Duodenal mucosa (tissue), 2 donors: Measurements from ENCODE around the gene TSPAN16.

Experiments
- H3K27ac ChIP-seq: one replicate; pipeline ENCODE4 v1.7.0; 2013; ENCODE audit warnings: low read depth, low read length
- H3K27me3 ChIP-seq, 2 donors: one replicate each; pipeline ENCODE4 v1.7.0; 2013; ENCODE audit warnings: low read length in 2 of 2, control low read depth in 1 of 2; ENCODE audit not compliant: insufficient read depth in 2 of 2, control insufficient read depth in 1 of 2
- H3K36me3 ChIP-seq, 2 donors: one replicate each; pipeline ENCODE4 v1.7.0; 2013; ENCODE audit warnings: low read length in 2 of 2, control low read depth in 1 of 2; ENCODE audit not compliant: insufficient read depth in 2 of 2, control insufficient read depth in 1 of 2
- H3K4me1 ChIP-seq, 2 donors: one replicate each; pipeline ENCODE4 v1.7.0; 2013; ENCODE audit warnings: low read length in 2 of 2, control low read depth in 1 of 2; ENCODE audit not compliant: insufficient read depth in 2 of 2, control insufficient read depth in 1 of 2
- H3K4me3 ChIP-seq, 2 donors: one replicate each; pipeline ENCODE4 v1.7.0; 2013; ENCODE audit warnings: low read length in 2 of 2, low read depth in 1 of 2
- H3K9ac ChIP-seq, 2 donors: one replicate each; pipeline ENCODE4 v1.7.0; 2013; ENCODE audit warnings: low read length in 2 of 2, low read depth in 1 of 2
- H3K9me3 ChIP-seq, 2 donors: one replicate each; pipeline ENCODE4 v1.7.0; 2013; ENCODE audit warnings: low read length in 2 of 2, control low read depth in 1 of 2; ENCODE audit not compliant: control insufficient read depth in 1 of 2

TSPAN16 gene

DNA sequence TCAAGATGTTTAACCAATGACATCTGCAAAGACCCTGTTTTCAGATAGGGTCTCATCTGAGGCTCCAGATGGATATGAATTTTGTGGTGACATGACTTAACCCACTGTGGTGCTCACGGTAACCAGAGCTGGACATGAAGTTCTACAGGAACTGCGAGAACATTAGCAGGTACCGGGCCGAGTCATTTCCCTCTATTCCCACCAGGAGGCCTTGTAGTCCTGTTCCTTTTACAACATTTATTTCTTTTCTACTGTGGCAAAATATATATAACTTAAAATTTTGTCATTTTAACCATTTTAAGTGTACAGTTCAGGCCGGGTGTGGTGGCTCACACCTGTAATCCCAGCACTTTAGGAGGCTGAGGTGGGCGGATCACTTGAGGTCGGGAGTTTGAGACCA lies 7.6 kb upstream of the TSPAN16 start:
- H3K27me3 ChIP-seq, result no peaks in the 10 kb centered on the region
- no peak overlapping the region for H3K9ac ChIP-seq
- H3K27ac ChIP-seq, result no peak overlapping the region
- H3K4me3 ChIP-seq, result no peak overlapping the region
- no peaks in the 10 kb centered on the region for H3K9me3 ChIP-seq
- H3K4me1 ChIP-seq, result peaks cover 0 to 2% of the 10 kb centered on the region in 2 donors
- H3K36me3 ChIP-seq, result no peaks in the 10 kb centered on the region

DNA sequence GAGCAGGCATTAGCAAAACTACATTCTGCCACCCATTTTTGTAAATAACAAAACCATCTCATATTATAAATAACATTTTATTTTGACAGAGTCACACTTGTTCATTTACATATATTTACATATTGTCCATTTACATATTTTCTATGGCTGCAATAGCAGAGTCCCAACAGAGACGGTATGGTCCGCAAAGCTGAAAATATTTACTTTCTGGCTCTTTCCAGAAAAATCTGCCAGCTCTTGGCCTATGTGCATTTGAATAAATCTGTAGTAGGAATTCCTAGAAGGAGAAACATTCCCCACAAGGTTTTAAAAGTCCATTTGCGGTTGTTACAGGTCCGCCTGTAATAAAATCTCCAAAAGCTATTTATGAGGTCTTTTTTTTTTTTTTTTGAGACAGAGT lies 5.7 kb upstream of the TSPAN16 start:
- no peaks in the 10 kb centered on the region for H3K36me3 ChIP-seq
- H3K9ac ChIP-seq, result no peak overlapping the region
- no peak overlapping the region for H3K27ac ChIP-seq
- peaks cover 0 to 10% of the 10 kb centered on the region in 2 donors for H3K4me1 ChIP-seq
- H3K9me3 ChIP-seq, result no peaks in the 10 kb centered on the region
- no peaks in the 10 kb centered on the region for H3K27me3 ChIP-seq
- H3K4me3 ChIP-seq, result no peak overlapping the region

- Histone ChIP-seq H3K4me3 (no peak overlapping the region), H3K36me3 (no peaks in the 10 kb centered on the region), H3K9ac (no peak overlapping the region), H3K27me3 (no peaks in the 10 kb centered on the region), H3K27ac (no peak overlapping the region), H3K9me3 (no peaks in the 10 kb centered on the region), H3K4me1 (peaks cover 0 to 10% of the 10 kb centered on the region in 2 donors)
Measured at GRCh38 chr19:11291415-11291814, 4.5 kb upstream of the TSPAN16 start.

DNA sequence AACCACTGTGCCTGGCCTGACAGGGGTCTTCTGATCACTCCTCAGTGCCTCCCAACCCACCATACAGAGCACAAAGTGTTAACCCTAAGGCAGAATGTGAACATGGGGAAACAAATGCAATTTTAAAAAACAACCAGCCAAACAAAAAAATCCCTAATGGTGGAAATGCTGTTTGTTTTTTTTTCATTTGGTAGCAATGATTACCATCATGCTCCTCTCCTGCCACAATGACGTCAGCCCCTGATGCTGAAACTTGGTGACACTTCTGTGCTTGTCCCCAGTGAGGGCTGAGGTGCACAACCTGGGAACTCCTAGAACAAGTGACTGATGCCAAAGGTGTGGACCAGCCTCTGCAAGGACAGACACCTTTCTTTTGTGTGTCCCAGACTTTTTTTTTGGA lies 4.0 kb upstream of the TSPAN16 start:
- H3K27ac ChIP-seq, result no peak overlapping the region
- no peaks in the 10 kb centered on the region for H3K27me3 ChIP-seq
- H3K9me3 ChIP-seq, result no peaks in the 10 kb centered on the region
- H3K4me3 ChIP-seq, result no peak overlapping the region
- peaks cover 0 to 10% of the 10 kb centered on the region in 2 donors for H3K4me1 ChIP-seq
- no peaks in the 10 kb centered on the region for H3K36me3 ChIP-seq
- H3K9ac ChIP-seq, result no peak overlapping the region

- Histone ChIP-seq H3K4me3 (peak overlapping the region; percentile 31 to 48), H3K27me3 (no peaks in the 10 kb centered on the region), H3K36me3 (no peaks in the 10 kb centered on the region), H3K4me1 (peaks cover 0 to 10% of the 10 kb centered on the region in 2 donors), H3K27ac (no peak overlapping the region), H3K9ac (no peak overlapping the region), H3K9me3 (no peaks in the 10 kb centered on the region)
Measured at GRCh38 chr19:11293433-11294389, 2.2 kb upstream of the TSPAN16 start.

DNA sequence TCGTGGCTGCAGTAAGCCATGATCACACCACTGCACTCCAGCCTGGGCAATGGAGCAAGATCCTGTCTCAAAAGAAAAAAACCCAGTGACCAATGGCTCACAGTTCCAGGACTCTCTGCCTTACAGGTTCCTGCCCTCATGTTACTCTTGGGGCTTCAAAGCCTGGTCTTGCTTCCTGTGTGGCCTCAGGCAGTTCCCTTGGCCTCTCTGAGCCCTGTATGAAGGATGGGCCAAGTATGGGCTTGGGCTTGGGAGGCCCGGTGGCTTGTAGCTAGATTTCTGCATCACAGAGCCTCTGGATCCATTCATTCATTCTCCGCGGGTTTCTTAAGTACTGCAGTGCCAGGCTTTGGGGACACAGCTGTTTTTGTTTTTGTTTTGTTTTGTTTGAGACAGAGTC lies 780 bp upstream of the TSPAN16 start:
- H3K4me1 ChIP-seq, result peaks cover 0 to 10% of the 10 kb centered on the region in 2 donors
- no peaks in the 10 kb centered on the region for H3K27me3 ChIP-seq
- no peaks in the 10 kb centered on the region for H3K36me3 ChIP-seq
- H3K27ac ChIP-seq, result no peak overlapping the region
- H3K9me3 ChIP-seq, result no peaks in the 10 kb centered on the region
- no peak overlapping the region for H3K4me3 ChIP-seq
- H3K9ac ChIP-seq, result no peak overlapping the region

GRCh38 chr19:11296264-11296663 lies 304 bp downstream of the TSPAN16 start:
- Histone ChIP-seq H3K36me3 (no peaks in the 10 kb centered on the region), H3K27me3 (no peaks in the 10 kb centered on the region), H3K4me1 (peaks cover 0 to 10% of the 10 kb centered on the region in 2 donors), H3K9me3 (no peaks in the 10 kb centered on the region), H3K27ac (no peak overlapping the region), H3K4me3 (no peak overlapping the region), H3K9ac (no peak overlapping the region)

GRCh38 chr19:11299946-11300810 lies 4.2 kb downstream of the TSPAN16 start:
- Histone ChIP-seq H3K9ac (no peak overlapping the region), H3K4me1 (no peaks in the 10 kb centered on the region), H3K27me3 (no peaks in the 10 kb centered on the region), H3K9me3 (no peaks in the 10 kb centered on the region), H3K27ac (no peak overlapping the region), H3K4me3 (no peak overlapping the region), H3K36me3 (no peaks in the 10 kb centered on the region)

DNA sequence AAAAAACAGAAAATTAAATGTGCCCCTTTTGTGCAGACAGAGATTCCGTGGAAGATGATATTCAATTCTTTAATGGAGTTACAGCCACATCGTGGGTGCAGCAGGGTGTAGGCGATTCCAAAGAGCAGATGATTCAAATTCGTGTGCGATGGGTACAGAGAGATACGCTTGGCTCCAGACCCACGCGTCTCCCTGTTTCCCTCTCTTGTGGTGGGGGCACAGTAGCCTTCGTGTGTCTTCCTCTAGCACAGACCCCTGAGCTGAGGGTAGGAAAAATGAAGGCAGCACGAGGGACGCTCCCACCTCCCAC lies 4.8 kb downstream of the TSPAN16 start:
- Histone ChIP-seq H3K27me3 (no peaks in the 10 kb centered on the region), H3K4me3 (no peak overlapping the region), H3K4me1 (no peaks in the 10 kb centered on the region), H3K9me3 (no peaks in the 10 kb centered on the region), H3K9ac (no peak overlapping the region), H3K27ac (no peak overlapping the region), H3K36me3 (no peaks in the 10 kb centered on the region)

DNA sequence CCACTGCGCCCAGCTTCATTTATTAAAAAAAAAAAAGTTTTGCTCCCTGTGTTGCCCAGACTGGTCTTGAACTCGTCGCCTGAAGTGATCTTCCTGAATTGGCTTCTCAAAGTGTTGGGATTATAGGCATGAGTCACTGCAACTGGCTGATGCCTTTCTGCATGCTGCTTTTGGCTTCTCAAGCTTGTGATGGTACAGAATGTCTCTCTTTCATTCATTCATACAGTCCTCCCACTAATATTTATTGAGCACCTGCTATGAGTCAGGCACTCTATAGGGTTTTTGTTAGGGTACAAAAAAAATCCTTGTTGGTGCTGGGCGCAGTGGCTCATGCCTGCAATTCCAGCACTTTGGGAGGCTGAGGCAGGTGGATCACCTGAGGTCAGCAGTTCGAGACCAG lies 9.0 kb downstream of the TSPAN16 start:
- no peaks in the 10 kb centered on the region for H3K27me3 ChIP-seq
- no peak overlapping the region for H3K9ac ChIP-seq
- no peaks in the 10 kb centered on the region for H3K9me3 ChIP-seq
- no peaks in the 10 kb centered on the region for H3K36me3 ChIP-seq
- H3K27ac ChIP-seq, result no peak overlapping the region
- no peaks in the 10 kb centered on the region for H3K4me1 ChIP-seq
- no peak overlapping the region for H3K4me3 ChIP-seq
